ENCODE measurements around the gene SEMA3F.

- TF ChIP-seq POLR2A (IDR thresholded peaks at IDR 0.05) = no peak
- TF ChIP-seq, protein P1, sequence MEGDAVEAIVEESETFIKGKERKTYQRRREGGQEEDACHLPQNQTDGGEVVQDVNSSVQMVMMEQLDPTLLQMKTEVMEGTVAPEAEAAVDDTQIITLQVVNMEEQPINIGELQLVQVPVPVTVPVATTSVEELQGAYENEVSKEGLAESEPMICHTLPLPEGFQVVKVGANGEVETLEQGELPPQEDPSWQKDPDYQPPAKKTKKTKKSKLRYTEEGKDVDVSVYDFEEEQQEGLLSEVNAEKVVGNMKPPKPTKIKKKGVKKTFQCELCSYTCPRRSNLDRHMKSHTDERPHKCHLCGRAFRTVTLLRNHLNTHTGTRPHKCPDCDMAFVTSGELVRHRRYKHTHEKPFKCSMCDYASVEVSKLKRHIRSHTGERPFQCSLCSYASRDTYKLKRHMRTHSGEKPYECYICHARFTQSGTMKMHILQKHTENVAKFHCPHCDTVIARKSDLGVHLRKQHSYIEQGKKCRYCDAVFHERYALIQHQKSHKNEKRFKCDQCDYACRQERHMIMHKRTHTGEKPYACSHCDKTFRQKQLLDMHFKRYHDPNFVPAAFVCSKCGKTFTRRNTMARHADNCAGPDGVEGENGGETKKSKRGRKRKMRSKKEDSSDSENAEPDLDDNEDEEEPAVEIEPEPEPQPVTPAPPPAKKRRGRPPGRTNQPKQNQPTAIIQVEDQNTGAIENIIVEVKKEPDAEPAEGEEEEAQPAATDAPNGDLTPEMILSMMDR (IDR thresholded peaks at IDR 0.05) = no peak
These were observed 12.1 kb downstream of the SEMA3F start for GRCh38 chr3:50167069-50167840.
